Keratinocyte (primary cell): ENCODE results near the gene ASF1B. TPM values are rescaled to one million over a fixed set of nuclear protein-coding genes. Genes with fewer than 3 reads are reported as not detected.

Source experiments
- DNase-seq: peaks from one replicate; pipeline ENCODE4 v3.0.0-alpha.2; 2011; ENCODE audit warnings: low read depth, missing footprints, low spot score
- FAIRE-seq: peaks from 2 replicates; lab custom pipeline; 2011; peaks lifted over from hg19 to GRCh38; lab: Jason Lieb, UNC
- H2AFZ ChIP-seq: 2 replicates; pipeline ENCODE4 v1.6.0; 2012; ENCODE audit warnings: low read length, control low read depth, inconsistent platforms; ENCODE audit not compliant: control insufficient read depth
- H3K27ac ChIP-seq: 2 replicates; pipeline ENCODE4 v1.5.1; 2011; ENCODE audit warnings: low read length; ENCODE audit not compliant: control insufficient read depth, insufficient read depth
- H3K27me3 ChIP-seq: 3 replicates; pipeline ENCODE4 v1.6.0; 2011; ENCODE audit warnings: low read length; ENCODE audit not compliant: control insufficient read depth, insufficient read depth; ENCODE audit errors: extremely low read depth
- H3K36me3 ChIP-seq, 2 experiments: 2 replicates in 1 of 2; 3 replicates in 1 of 2; pipeline ENCODE4 v1.5.1; 2011; ENCODE audit warnings: low read length in 2 of 2, mild to moderate bottlenecking in 1 of 2; ENCODE audit not compliant: control insufficient read depth in 2 of 2, insufficient read depth in 2 of 2; ENCODE audit errors: extremely low read depth in 1 of 2
- H3K4me1 ChIP-seq: 3 replicates; pipeline ENCODE4 v1.5.1; 2011; ENCODE audit warnings: low read length; ENCODE audit not compliant: control insufficient read depth, insufficient read depth; ENCODE audit errors: extremely low read depth
- H3K4me2 ChIP-seq: 3 replicates; pipeline ENCODE4 v1.6.0; 2011; ENCODE audit warnings: low read depth, low read length; ENCODE audit not compliant: control insufficient read depth, insufficient read depth; ENCODE audit errors: extremely low read depth
- H3K4me3 ChIP-seq, 3 experiments: fragments of 200-600 bp in 1 of 3; sonication (generic) in 1 of 3; 2 replicates in 2 of 3; 3 replicates in 1 of 3; pipeline ENCODE4 v1.5.1; 2011 to 2016; ENCODE audit warnings: low read length in 3 of 3, mild to moderate bottlenecking in 3 of 3, control low read depth in 2 of 3, inconsistent platforms in 1 of 3, low read depth in 1 of 3, mixed read lengths in 1 of 3, mixed run types in 1 of 3, moderate library complexity in 1 of 3; ENCODE audit not compliant: control insufficient read depth in 2 of 3, insufficient read depth in 2 of 3; ENCODE audit errors: extremely low read depth in 1 of 3
- H3K79me2 ChIP-seq: 2 replicates; pipeline ENCODE4 v1.6.0; 2012; ENCODE audit warnings: low read length; ENCODE audit not compliant: control insufficient read depth, insufficient read depth
- H3K9ac ChIP-seq: 3 replicates; pipeline ENCODE4 v1.6.0; 2011; ENCODE audit warnings: low read length; ENCODE audit not compliant: control insufficient read depth, insufficient read depth; ENCODE audit errors: extremely low read depth
- H3K9me1 ChIP-seq: 3 replicates; pipeline ENCODE4 v1.6.0; 2011; ENCODE audit warnings: low read length; ENCODE audit not compliant: control insufficient read depth, insufficient read depth; ENCODE audit errors: extremely low read depth
- H3K9me3 ChIP-seq: 2 replicates; pipeline ENCODE4 v1.5.1; 2012; ENCODE audit warnings: low read depth, low read length; ENCODE audit not compliant: control insufficient read depth
- H4K20me1 ChIP-seq: 3 replicates; pipeline ENCODE4 v1.6.0; 2011; ENCODE audit warnings: low read length; ENCODE audit not compliant: control insufficient read depth, insufficient read depth; ENCODE audit errors: extremely low read depth
- EZH2 ChIP-seq: IDR thresholded peaks from one replicate; pipeline ENCODE4 v1.6.1; 2012; ENCODE audit warnings: inconsistent platforms, mild to moderate bottlenecking, low read length, moderate library complexity
- dilution Hi-C: fragments of 300-500 bp; cut with MboI; formaldehyde crosslinking; loops from one replicate; pipeline ENCODE4 v1.7.0; 2020; ENCODE audit warnings: low sequenced_read_pairs; ENCODE audit not compliant: extremely low pct_ligation_motif_present
- polyA plus RNA-seq, 5 experiments: library from polyadenylated mRNA; depleted of rRNA in 3 of 5; stranded (reverse) in 3 of 5; stranded (forward) in 1 of 5; unstranded in 1 of 5; fragments of >200 nt; gene quantifications; 1 replicate in 1 of 5; 2 replicates in 3 of 5; 3 replicates in 1 of 5; pipeline versions ENCODE4 v1.2.1 to v1.2.3, GENCODE V29; 2011 to 2012; ENCODE audit warnings: missing spikeins in 2 of 5, low read depth in 1 of 5, low replicate concordance in 1 of 5
- TF ChIP-seq, protein P1 (sequence below), 3 experiments: IDR thresholded peaks in 1 of 3; conservative IDR thresholded peaks in 1 of 3; optimal IDR thresholded peaks in 1 of 3; 2 replicates in 2 of 3; 3 replicates in 1 of 3; pipeline versions ENCODE3 to v1.5.1; 2011; ENCODE audit warnings: low read length in 3 of 3, mild to moderate bottlenecking in 3 of 3, moderate library complexity in 2 of 3, control low read depth in 1 of 3, inconsistent platforms in 1 of 3; ENCODE audit not compliant: insufficient read depth in 2 of 3; ENCODE audit errors: extremely low read depth in 1 of 3

The ASF1B gene
- polyA plus RNA-seq, 1 donor (not counting 4 experiments of a cell fraction or from before 2014, with no cell fraction given): 7.8 TPM

DNA sequence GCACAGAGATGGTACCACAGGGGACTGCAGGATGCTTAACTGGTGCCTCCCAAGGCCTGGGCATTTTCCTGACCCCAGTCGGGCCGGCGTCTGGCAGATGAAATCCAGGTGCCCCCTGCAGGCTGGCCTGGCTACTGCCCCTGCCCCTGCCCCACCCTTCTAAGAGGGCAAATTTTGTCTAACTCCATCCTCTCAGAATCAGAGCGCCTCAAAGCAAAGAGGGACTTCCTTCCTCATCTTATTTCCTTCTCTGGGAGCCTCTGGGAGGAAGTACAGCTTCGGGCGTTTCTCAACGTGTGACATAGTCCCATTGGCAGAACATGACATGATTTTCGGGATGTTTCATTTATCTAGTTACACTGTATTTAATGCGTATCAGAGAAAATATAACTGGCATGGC, 21.5 kb downstream of the ASF1B start:
- Histone ChIP-seq H3K4me1 (peaks cover 14% of the 10 kb centered on the region), H3K79me2 (peaks cover 9% of the 10 kb centered on the region), H3K9ac (no peak overlapping the region)

DNA sequence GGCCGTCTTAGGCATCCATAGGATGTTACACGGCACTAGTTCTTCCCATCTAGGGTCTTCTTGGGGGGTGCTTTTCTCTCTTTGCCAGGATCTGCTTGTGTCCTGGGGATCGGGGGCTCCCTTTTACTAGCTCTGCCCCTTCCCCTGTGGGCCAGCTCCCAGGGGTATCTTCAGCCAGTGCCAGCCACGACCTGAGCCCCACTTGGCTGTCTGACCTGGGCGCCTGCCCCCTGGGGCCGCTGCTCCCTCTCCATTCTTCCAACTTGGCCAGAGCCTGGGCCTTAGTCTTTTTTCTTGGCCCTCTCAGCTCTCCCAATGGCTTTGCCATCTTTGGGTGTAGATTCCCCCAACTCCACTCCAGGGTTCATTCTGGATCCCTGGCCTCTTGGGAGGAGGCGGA, 21.9 kb downstream of the ASF1B start:
- dilution Hi-C loops: no loop called here
- Histone ChIP-seq H3K36me3 (no peaks in the 10 kb centered on the region), H4K20me1 (no peaks in the 10 kb centered on the region), H2AFZ (no peak overlapping the region), H3K4me3 (no peak overlapping the region), H3K9ac (no peak overlapping the region), H3K27me3 (no peaks in the 10 kb centered on the region), H3K4me2 (no peak overlapping the region), H3K27ac (no peak overlapping the region), H3K79me2 (peaks cover 9% of the 10 kb centered on the region), H3K4me1 (peaks cover 14% of the 10 kb centered on the region), H3K9me1 (no peaks in the 10 kb centered on the region), H3K9me3 (no peaks in the 10 kb centered on the region)
- DNase-seq: no peak
- TF ChIP-seq EZH2: no peak
- TF ChIP-seq, protein P1, sequence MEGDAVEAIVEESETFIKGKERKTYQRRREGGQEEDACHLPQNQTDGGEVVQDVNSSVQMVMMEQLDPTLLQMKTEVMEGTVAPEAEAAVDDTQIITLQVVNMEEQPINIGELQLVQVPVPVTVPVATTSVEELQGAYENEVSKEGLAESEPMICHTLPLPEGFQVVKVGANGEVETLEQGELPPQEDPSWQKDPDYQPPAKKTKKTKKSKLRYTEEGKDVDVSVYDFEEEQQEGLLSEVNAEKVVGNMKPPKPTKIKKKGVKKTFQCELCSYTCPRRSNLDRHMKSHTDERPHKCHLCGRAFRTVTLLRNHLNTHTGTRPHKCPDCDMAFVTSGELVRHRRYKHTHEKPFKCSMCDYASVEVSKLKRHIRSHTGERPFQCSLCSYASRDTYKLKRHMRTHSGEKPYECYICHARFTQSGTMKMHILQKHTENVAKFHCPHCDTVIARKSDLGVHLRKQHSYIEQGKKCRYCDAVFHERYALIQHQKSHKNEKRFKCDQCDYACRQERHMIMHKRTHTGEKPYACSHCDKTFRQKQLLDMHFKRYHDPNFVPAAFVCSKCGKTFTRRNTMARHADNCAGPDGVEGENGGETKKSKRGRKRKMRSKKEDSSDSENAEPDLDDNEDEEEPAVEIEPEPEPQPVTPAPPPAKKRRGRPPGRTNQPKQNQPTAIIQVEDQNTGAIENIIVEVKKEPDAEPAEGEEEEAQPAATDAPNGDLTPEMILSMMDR (optimal IDR thresholded peaks at IDR 0.05 in 1 of 3, IDR thresholded peaks at IDR 0.05 in 1 of 3, conservative IDR thresholded peaks at IDR 0.05 in 1 of 3; ENCODE audit: extremely low read depth in 1 of 3, insufficient read depth in 2 of 3, low read length in 3 of 3): no peak
- FAIRE-seq: no peak

More for the DNA sequence above, 21.5 kb downstream of the ASF1B start:
- no peak overlapping the region for H3K4me3 ChIP-seq
- DNase-seq: no peak
- no peak overlapping the region for H2AFZ ChIP-seq
- H4K20me1 ChIP-seq: no peaks in the 10 kb centered on the region
- TF ChIP-seq, protein P1 (optimal IDR thresholded peaks at IDR 0.05 in 1 of 3, IDR thresholded peaks at IDR 0.05 in 1 of 3, conservative IDR thresholded peaks at IDR 0.05 in 1 of 3; ENCODE audit: extremely low read depth in 1 of 3, insufficient read depth in 2 of 3, low read length in 3 of 3): peak; percentile 34 to 49 (median 42)
- TF ChIP-seq EZH2: no peak
- no peaks in the 10 kb centered on the region for H3K9me3 ChIP-seq
- FAIRE-seq: no peak
- dilution Hi-C loops: no loop called here
- no peaks in the 10 kb centered on the region for H3K36me3 ChIP-seq
- H3K27me3 ChIP-seq: no peaks in the 10 kb centered on the region
- H3K4me2 ChIP-seq: no peak overlapping the region
- H3K27ac ChIP-seq: no peak overlapping the region
- H3K9me1 ChIP-seq: no peaks in the 10 kb centered on the region
